Sciatic nerve (tissue), 2 donors: Measurements from ENCODE around the gene NAA11. TPM values are rescaled to one million over a fixed set of nuclear protein-coding genes. Genes with fewer than 3 reads are reported as not detected.
"Not testable (repeated sequence)": the region's sequence is repeated elsewhere in the genome, so short reads cannot be mapped to it uniquely, and the experiment has no call there.

Experiments used
- ATAC-seq: fragments of 200-7000 bp; cut with Tn5 transposase; one replicate; pipeline ENCODE4 v1.9.1; 2020; ENCODE audit warnings: mild to moderate bottlenecking, moderate library complexity
- DNase-seq: peaks from one replicate; pipeline ENCODE4 v3.0.0-alpha.2; 2020; ENCODE audit warnings: low spot score
- intact Hi-C: fragments of 100-400 bp; cut with DNase I; formaldehyde crosslinking; loops from one replicate; pipeline ENCODE4 v1.14.2; 2022
- total RNA-seq: library from RNA; stranded (reverse); fragmentation: NEBNext Ultra II Directional; extraction: Animal tissue kit (Norgen Biotek cat#: 25700); gene quantifications from one replicate; pipeline ENCODE4 v1.2.1, GENCODE V29; 2021
- donor health status: DM: no; HTN: no; CAD: no.
- donor health status: DM: no; HTN: no; CAD: no.

NAA11 gene
- total RNA-seq, 1 donor from 2014 or later = not detected

- intact Hi-C loops = no loop called here
- ATAC-seq (no peak), DNase-seq (no peak)
Measured at GRCh38 chr4:79315891-79316290, 10.0 kb downstream of the NAA11 start.

DNA sequence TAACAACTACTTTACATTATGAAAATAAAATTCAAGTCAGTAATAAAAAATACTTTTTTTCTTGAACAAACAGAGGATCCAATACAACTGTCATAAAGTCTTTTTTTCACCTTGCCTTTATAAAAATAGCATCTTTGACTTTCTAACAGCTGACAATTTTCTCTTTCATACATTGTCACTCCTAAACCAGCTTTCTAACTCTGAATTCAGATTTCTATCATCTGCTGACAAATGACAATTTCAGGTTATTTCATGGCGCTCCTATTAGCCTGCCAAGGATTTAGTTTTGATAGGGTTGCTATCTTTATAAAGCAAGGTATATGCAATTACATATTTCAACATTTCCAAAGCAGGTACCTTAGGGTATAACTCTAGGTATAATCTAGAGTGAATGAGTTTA lies 14.6 kb downstream of the NAA11 start:
- intact Hi-C loops = no loop called here
- ATAC-seq (no peak), DNase-seq (no peak)

- intact Hi-C loops = no loop called here
- DNase-seq (no peak), ATAC-seq (no peak)
Measured at GRCh38 chr4:79308971-79309370, 16.9 kb downstream of the NAA11 start.

- DNase-seq (no peak), ATAC-seq (no peak)
- intact Hi-C loops = no loop called here
Measured at GRCh38 chr4:79308137-79308536, 17.7 kb downstream of the NAA11 start.

GRCh38 chr4:79306795-79307194 lies 19.1 kb downstream of the NAA11 start:
- intact Hi-C loops = no loop called here
- ATAC-seq = no peak
- no peak for DNase-seq

DNA sequence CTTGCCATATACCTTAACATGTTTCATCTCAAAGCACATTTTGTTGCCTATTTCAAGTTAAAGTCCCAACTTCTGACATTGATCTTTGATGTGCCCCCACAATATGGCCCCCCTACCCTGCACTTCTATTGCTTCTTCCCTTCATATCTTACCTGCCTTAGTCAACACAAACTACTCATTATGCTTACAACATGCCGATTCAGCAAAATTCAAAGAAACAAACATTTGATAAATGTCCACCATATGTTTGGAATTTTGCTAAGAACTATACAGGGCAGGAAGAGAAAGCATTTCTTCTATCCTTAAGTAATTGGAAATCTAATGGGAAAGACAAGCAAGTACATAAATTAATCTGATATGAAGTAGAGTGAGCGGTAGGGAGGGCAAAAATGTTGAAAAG lies 25.6 kb downstream of the NAA11 start:
- ATAC-seq = no peak
- intact Hi-C loops = no loop called here

GRCh38 chr4:79298484-79298883 lies 27.4 kb downstream of the NAA11 start:
- DNase-seq (no peak), ATAC-seq (peak; percentile 64)
- intact Hi-C loops = no loop called here

More for the DNA sequence above, 25.6 kb downstream of the NAA11 start:
- no peak for DNase-seq

GRCh38 chr4:79298027-79298426 lies 27.8 kb downstream of the NAA11 start:
- DNase-seq = no peak
- intact Hi-C loops = no loop called here
- no peak for ATAC-seq

- intact Hi-C loops = no loop called here
- DNase-seq = no peak
- peak; percentile 20 for ATAC-seq
Measured at GRCh38 chr4:79297479-79297878, 28.4 kb downstream of the NAA11 start.

DNA sequence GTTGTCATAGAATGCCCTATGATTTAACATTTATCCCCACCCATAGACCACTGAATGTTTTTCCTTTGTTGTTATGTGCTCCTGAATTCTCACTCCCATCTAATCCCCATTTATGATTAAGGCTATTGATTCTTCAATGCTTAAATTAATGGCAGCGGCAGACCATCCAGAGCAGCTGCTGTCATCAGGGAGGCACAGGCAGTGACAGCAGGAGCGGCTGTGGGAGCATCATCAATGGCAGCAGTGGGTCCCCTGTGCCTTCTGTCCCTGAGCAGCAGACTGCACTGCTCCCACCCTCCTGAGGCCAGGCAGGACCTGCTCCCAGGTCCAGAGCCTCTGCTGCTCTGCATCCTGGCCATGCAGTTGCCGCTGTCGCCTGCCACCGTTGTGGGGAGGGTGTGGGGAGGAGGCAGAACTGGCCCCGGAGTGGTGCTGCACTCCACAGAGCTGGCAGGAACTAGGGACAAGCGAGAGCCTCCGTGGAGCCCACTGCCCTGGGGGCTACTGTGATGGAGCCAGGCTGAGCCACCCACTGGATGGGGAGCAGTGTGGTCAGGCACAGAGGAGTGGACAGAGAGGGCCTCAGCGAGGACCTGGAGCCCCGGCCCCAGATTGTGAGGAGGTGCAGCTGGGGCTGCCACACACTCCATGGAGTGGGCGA lies 29.0 kb downstream of the NAA11 start:
- intact Hi-C loops = no loop called here
- no peak for DNase-seq
- ATAC-seq = peak; percentile 24

- intact Hi-C loops = no loop called here
- no peak for ATAC-seq
- no peak for DNase-seq
Measured at GRCh38 chr4:79295086-79295485, 30.8 kb downstream of the NAA11 start.

DNA sequence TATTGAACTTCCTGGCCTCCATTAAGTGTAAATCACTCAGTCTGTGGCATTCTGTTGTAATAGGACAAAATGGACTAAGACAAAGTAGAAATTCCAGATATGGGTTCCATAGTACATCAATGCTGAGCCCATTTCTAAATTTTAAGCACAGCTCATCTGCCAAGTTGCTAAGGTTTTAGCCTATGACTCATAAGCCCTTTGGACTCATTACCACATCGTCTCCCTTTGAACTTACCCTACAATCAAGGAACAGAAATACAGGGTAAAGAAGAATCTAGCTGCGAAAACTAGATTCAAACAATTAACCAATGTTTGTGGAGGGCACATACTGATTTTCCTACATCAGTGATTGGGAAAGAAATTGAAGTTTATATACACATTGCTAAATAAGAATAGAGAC lies 31.8 kb downstream of the NAA11 start:
- DNase-seq (no peak), ATAC-seq (peak; percentile 38)
- intact Hi-C loops = no loop called here

- ATAC-seq (no peak), DNase-seq (no peak)
- intact Hi-C loops = no loop called here
Measured at GRCh38 chr4:79292008-79292407, 33.9 kb downstream of the NAA11 start.

DNA sequence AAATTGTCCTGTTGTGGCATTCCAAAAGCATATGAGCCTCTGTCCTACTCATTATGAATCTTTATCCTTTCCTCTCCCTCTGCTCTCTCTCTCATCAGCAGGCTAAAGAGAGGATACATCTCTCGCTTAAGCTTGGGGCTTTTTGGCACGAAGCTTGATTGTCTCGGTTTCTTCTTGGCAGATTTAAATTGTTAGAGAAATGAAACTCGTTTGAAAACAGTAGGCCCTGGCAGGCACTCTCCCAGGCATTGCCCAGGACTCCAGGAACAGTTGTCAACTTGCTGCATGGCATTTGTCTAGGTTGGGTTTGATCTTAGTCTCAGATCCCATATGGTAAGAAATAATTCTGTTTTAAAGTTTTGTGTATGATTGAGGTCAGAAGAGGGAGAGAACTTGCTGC lies 35.5 kb downstream of the NAA11 start:
- DNase-seq = no peak
- intact Hi-C loops = no loop called here
- ATAC-seq = no peak

GRCh38 chr4:79288185-79288584 lies 37.7 kb downstream of the NAA11 start:
- ATAC-seq = no peak
- intact Hi-C loops = no loop called here

DNA sequence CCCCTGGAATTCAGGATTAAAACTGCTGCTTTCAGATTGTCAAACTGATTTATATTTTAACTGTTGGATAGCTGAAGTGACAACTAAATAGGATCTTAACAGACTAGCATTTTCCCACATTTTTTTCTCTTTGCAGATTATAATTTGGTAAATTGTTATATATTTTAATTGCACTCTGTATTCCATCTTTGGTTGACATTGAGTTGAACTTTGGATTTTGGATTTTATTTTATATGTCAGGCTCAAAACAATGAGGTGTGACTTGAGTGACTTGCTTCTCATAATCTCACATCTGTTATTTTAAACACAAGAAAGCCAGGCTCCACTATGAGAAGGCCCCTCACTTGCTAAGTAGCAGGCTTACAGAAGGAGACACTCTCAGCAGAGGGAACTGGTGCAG lies 38.1 kb downstream of the NAA11 start:
- ATAC-seq = no peak
- DNase-seq = no peak
- intact Hi-C loops = no loop called here

More at GRCh38 chr4:79288185-79288584, 37.7 kb downstream of the NAA11 start:
- DNase-seq = no peak

DNA sequence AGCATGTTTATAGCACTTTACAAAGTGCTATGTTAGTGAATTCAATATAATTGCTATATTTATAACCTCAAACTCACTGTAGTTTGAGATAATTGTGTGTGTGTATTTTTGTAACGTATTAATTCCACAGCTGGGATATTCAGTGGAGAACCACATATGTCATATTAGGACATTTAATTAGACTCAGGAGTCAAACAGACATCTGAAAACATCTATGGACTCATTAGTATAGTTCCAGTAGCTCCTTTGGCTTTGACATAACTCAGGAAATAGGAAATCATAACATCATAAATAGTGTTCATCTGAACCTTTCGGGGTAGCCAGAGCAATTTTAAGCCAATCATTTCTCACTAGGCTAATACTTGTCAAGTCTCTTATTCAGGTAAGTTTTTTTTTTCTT lies 38.8 kb downstream of the NAA11 start:
- DNase-seq = no peak
- no peak for ATAC-seq
- intact Hi-C loops = no loop called here

DNA sequence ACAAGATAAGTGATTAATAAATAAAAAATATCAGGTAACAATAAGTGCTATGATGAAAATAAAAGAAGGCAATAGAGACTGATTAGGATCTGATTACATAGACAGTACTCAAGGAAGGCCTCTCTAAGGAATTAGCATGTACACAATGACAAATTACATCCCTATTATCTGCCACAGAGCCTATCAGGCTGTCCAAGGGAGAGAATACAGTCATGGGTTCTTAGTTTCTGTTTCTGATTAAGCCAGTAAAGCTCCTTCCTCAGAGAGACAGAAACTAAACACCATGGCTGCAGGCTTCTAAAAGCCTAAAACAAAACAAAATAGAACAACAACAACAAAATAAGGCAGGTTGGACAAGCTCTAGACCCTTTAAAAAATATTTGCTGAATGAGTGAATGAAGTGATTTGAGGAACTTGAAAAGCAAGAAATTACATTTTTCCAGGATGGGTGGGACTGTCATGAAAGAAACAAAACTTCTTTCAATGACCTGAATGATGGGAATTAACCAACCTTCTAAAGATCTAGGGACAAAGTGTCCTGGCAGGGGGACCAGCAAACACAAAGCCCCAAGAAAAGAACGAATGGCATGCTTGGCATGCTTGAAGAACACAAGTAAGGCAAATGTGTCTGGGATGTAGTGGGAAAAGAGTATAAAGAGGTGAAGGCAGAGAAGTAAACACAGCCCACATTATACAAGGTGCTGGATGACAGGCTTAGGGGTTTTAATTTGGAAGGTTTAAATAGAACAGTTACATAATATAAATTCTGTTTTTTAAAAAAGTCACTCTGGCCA lies 44.1 kb downstream of the NAA11 start:
- no peak for DNase-seq
- intact Hi-C loops = no loop called here
- ATAC-seq = no peak

DNA sequence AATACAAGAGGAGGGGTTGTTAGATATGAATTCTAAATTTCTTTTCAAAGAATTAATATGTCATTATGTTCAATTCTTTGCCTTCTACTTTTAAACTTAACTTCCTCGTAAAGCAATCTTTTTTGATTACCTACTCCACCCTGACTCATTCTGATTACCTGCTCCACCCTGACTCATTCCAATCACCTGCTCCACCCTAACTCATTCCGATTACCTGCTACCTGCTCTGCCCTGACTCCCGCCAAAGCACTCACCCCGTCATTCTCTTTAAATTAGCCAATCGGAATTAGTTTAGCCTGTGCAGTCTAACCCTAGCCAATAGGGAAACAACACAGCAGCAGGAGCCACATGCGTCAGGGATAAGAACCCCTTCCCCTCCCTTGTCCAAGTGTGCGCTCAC lies 48.4 kb downstream of the NAA11 start:
- intact Hi-C loops, DNase-seq, ATAC-seq: not testable (repeated sequence)

DNA sequence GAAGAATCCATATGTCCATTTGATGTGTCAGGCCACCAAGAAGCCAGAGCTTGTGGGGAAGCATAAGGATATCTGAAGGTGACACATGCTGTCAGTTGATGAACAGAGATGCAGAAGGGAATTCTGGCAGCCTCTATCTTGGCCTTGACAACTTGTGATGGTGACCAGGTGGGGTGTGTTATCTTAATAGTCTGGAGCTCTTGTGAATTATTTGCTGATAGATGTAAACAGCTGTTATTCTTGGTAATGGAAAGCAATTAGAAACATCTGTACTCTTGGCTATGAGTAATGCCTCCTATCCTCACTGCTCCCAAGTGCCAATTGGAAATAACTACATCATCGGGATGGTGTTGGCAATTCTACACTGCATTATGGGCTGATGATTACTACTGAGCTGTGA lies 51.9 kb downstream of the NAA11 start:
- ATAC-seq = no peak
- no peak for DNase-seq
- intact Hi-C loops = no loop called here

DNA sequence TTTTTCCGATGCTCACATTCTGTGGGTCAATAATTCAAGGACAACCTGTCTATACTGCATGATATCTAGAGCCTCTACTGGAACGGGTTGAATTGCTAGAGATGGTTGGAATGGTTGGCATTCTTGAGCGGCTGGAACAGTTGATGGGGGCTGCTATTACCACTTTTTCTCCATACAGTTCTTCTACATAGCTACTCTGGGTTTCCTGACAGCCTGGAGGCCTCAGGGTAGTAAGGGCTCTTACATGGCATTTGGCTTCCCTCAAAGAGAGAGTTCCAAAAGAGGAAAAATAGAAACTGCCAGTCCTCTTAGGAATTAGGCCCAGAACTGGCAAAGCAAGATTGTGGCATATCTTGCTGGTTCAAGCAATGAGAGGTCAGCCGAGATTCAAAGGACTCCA lies 53.1 kb downstream of the NAA11 start:
- DNase-seq (no peak), ATAC-seq (no peak)
- intact Hi-C loops = no loop called here
